Measurements from ENCODE around the gene RPS25. TPM values are rescaled to one million over a fixed set of nuclear protein-coding genes. Genes with fewer than 3 reads are reported as not detected.

Gene RPS25
- total RNA-seq, 2 donors from 2014 or later: 710 to 758 TPM

DNA sequence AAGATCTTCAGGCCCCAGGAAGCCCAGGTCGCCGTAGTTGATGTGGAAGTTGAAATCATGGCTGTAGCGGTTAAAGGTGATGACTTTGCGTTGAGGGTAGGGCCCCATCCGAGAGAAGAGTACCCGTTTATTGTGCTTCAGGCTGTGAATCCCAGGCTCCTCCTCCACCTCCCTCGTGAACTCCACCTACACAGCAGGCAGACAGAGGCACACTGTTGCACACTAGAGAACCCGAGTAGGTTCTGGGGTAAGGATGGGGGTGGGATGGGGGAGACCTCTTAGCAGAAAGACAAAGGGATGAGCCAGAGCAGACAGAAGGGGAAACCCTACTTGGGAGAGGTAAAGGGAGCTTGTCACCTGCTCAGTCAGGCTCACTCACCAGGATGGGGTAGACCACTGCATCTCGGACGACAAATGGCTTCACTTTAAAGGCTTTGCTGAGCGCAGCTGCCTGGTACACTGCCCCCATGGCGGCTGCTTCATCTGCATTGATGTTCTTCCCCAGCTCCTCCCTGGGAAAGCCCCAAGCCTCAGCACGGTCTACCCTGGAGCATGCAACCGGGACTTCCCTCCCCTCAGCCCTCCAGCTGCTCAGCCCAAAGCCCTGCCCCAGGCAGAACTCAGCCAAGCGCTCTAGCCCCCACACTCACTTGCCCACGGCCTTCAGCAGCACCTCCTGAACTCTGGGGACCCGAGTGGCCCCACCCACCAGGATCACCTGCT, 33.5 kb upstream of the RPS25 start:
- DNase-seq: no peak
- peaks cover 34% of the 10 kb centered on the region for H3K36me3 ChIP-seq
- no peaks in the 10 kb centered on the region for H3K27me3 ChIP-seq
- intact Hi-C loops (cut with DNase I): no loop called here
- H3K9me3 ChIP-seq: no peaks in the 10 kb centered on the region
- H3K4me3 ChIP-seq: no peak overlapping the region
- H3K9ac ChIP-seq (ENCODE audit: low read depth in 2 of 2, low read length in 2 of 2): no peak overlapping the region
- TF ChIP-seq CTCF (IDR thresholded peaks at IDR 0.05): no peak
- H3K27ac ChIP-seq: no peak overlapping the region
- H3K4me1 ChIP-seq: no peaks in the 10 kb centered on the region

DNA sequence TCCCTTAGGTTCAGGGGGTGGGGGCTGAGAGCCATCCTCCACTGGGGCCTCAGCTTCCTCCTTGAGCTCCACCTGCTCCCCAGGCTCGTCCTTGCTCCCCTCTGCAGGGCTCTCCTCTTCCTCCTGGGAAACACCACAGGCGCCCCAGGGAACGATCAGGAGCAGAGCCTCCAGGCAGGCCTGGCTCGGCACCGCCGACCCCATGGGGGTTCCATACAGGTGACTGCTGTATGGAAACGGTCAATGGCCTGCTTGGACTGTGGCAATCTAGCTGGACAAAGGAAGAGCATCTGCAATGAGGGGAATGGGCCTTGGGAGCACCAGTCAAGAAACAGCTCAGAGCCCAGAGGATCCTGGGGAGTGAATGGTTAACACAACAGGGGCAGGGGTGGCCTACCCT, 30.9 kb upstream of the RPS25 start:
- Histone ChIP-seq H3K36me3 (peaks cover 35% of the 10 kb centered on the region), H3K9ac (ENCODE audit: low read depth in 2 of 2, low read length in 2 of 2) (no peak overlapping the region), H3K4me1 (no peaks in the 10 kb centered on the region), H3K27ac (no peak overlapping the region), H3K27me3 (no peaks in the 10 kb centered on the region), H3K9me3 (no peaks in the 10 kb centered on the region), H3K4me3 (no peak overlapping the region)
- intact Hi-C loops (cut with DNase I): no loop called here
- TF ChIP-seq CTCF (IDR thresholded peaks at IDR 0.05): no peak
- DNase-seq: no peak

GRCh38 chr11:119048644-119049043, 30.5 kb upstream of the RPS25 start:
- Histone ChIP-seq H3K4me1 (no peaks in the 10 kb centered on the region), H3K27me3 (no peaks in the 10 kb centered on the region), H3K9me3 (no peaks in the 10 kb centered on the region), H3K27ac (no peak overlapping the region), H3K36me3 (peaks cover 33% of the 10 kb centered on the region), H3K9ac (ENCODE audit: low read depth in 2 of 2, low read length in 2 of 2) (no peak overlapping the region), H3K4me3 (no peak overlapping the region)
- TF ChIP-seq CTCF (IDR thresholded peaks at IDR 0.05): no peak
- intact Hi-C loops (cut with DNase I): no loop called here
- no peak for DNase-seq

DNA sequence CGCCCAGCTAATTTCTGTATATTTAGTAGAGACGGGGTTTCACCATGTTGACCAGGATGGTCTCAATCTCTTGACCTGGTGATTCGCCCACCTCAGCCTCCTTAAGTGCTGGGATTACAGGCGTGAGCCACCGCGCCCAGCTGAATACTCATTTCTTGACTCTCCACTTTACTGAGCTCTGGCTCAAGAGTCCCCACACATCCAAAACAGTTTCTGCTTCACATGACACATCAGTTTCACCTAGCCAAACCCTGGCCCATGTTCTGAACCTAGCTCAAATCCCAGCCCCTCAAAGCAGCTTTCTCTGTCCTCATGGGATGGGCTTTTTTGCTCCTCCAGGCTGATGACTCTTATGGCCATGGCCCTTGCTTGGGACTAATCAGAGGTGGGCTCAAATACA, 29.1 kb upstream of the RPS25 start:
- no peak overlapping the region for H3K9ac ChIP-seq (ENCODE audit: low read depth in 2 of 2, low read length in 2 of 2)
- no peak for DNase-seq
- no peak overlapping the region for H3K27ac ChIP-seq
- H3K36me3 ChIP-seq: peaks cover 25% of the 10 kb centered on the region
- H3K27me3 ChIP-seq: no peaks in the 10 kb centered on the region
- H3K9me3 ChIP-seq: no peaks in the 10 kb centered on the region
- no peak overlapping the region for H3K4me3 ChIP-seq
- no peak for TF ChIP-seq CTCF (IDR thresholded peaks at IDR 0.05)
- H3K4me1 ChIP-seq: no peaks in the 10 kb centered on the region
- intact Hi-C loops (cut with DNase I): no loop called here

DNA sequence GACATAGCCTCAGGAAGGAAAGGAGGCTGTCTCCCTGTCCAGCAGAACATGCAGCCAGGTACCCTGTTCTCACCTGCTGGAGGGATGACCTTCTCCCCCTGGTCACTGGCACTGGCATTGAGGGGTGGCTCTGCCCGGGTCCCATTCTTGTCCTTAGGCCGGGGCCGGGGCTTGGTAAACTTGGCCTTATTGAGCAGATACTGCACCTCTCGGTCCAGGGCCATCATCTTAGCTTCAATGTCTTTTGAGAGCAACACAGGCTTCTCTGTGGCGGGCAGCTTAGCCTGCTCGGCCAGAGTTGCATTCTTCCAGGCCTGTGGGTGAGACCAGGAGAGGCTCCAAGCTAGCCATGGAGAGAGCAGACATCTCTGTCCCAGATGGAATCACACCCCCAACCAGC, 28.3 kb upstream of the RPS25 start:
- H3K4me1 ChIP-seq: no peaks in the 10 kb centered on the region
- no peak overlapping the region for H3K4me3 ChIP-seq
- no peaks in the 10 kb centered on the region for H3K27me3 ChIP-seq
- intact Hi-C loops (cut with DNase I): no loop called here
- H3K27ac ChIP-seq: no peak overlapping the region
- H3K9me3 ChIP-seq: no peaks in the 10 kb centered on the region
- TF ChIP-seq CTCF (IDR thresholded peaks at IDR 0.05): no peak
- H3K36me3 ChIP-seq: peaks cover 18% of the 10 kb centered on the region
- H3K9ac ChIP-seq (ENCODE audit: low read depth in 2 of 2, low read length in 2 of 2): no peak overlapping the region
- no peak for DNase-seq

Data from colonic mucosa (tissue), 4 donors.